Measurements from ENCODE around the gene TNNT1. TPM values are rescaled to one million over a fixed set of nuclear protein-coding genes. Genes with fewer than 3 reads are reported as not detected.

The TNNT1 gene
- total RNA-seq, 1 donor from 2014 or later = 0.62 TPM

- Mint-ChIP-seq H3K9me3 (ENCODE audit: low read depth) (no peaks in the 10 kb centered on the region), H3K27me3 (ENCODE audit: low read depth) (peaks cover 25% of the 10 kb centered on the region), H3K36me3 (ENCODE audit: low read depth) (no peaks in the 10 kb centered on the region), H3K27ac (ENCODE audit: unreplicated experiment) (peak within 1 kb of the TSS; percentile 92), H3K4me3 (ENCODE audit: unreplicated experiment) (peak within 1 kb of the TSS; percentile 96), H3K4me1 (ENCODE audit: low read depth) (peaks cover 9% of the 10 kb centered on the region)
- DNase-seq (ENCODE audit: low spot score) = peak; percentile 95
- TF ChIP-seq CTCF (IDR thresholded peaks at IDR 0.05) = no peak
Observed at GRCh38 chr19:55166530-55167268, 17.7 kb upstream of the TNNT1 start, which contains the start of gene DNAAF3. TSS of gene DNAAF3 (minus strand) at chr19:55166613. CDS start at chr19:55166413, 200 bp downstream.

- Mint-ChIP-seq H3K4me1 (ENCODE audit: low read depth) (peaks cover 9% of the 10 kb centered on the region), H3K4me3 (ENCODE audit: unreplicated experiment) (peak overlapping the region; percentile 96), H3K27me3 (ENCODE audit: low read depth) (peaks cover 19% of the 10 kb centered on the region), H3K9me3 (ENCODE audit: low read depth) (no peaks in the 10 kb centered on the region), H3K36me3 (ENCODE audit: low read depth) (no peaks in the 10 kb centered on the region), H3K27ac (ENCODE audit: unreplicated experiment) (peak overlapping the region; percentile 92)
- DNase-seq (ENCODE audit: low spot score) = no peak
- TF ChIP-seq CTCF (IDR thresholded peaks at IDR 0.05) = peak; percentile 89
Observed at GRCh38 chr19:55165952-55166529, 17.0 kb upstream of the TNNT1 start.

- H3K27me3 Mint-ChIP-seq (ENCODE audit: low read depth) = peaks cover 9% of the 10 kb centered on the region
- H3K4me1 Mint-ChIP-seq (ENCODE audit: low read depth) = peaks cover 14% of the 10 kb centered on the region
- DNase-seq (ENCODE audit: low spot score) = no peak
- no peak overlapping the region for H3K4me3 Mint-ChIP-seq (ENCODE audit: unreplicated experiment)
- H3K9me3 Mint-ChIP-seq (ENCODE audit: low read depth) = no peaks in the 10 kb centered on the region
- TF ChIP-seq CTCF (IDR thresholded peaks at IDR 0.05) = no peak
- no peak overlapping the region for H3K27ac Mint-ChIP-seq (ENCODE audit: unreplicated experiment)
- H3K36me3 Mint-ChIP-seq (ENCODE audit: low read depth) = no peaks in the 10 kb centered on the region
Observed at GRCh38 chr19:55161571-55162322, 12.7 kb upstream of the TNNT1 start.

- H3K36me3 Mint-ChIP-seq (ENCODE audit: low read depth) = no peaks in the 10 kb centered on the region
- TF ChIP-seq CTCF (IDR thresholded peaks at IDR 0.05) = no peak
- peaks cover 13% of the 10 kb centered on the region for H3K27me3 Mint-ChIP-seq (ENCODE audit: low read depth)
- H3K4me1 Mint-ChIP-seq (ENCODE audit: low read depth) = peaks cover 14% of the 10 kb centered on the region
- DNase-seq (ENCODE audit: low spot score) = no peak
- no peaks in the 10 kb centered on the region for H3K9me3 Mint-ChIP-seq (ENCODE audit: low read depth)
- no peak overlapping the region for H3K27ac Mint-ChIP-seq (ENCODE audit: unreplicated experiment)
- H3K4me3 Mint-ChIP-seq (ENCODE audit: unreplicated experiment) = no peak overlapping the region
Observed at GRCh38 chr19:55160986-55161365, 12.0 kb upstream of the TNNT1 start.
